GM23338 (cell line): ENCODE measurements around the gene PAX3. TPM values are rescaled to one million over a fixed set of nuclear protein-coding genes. Genes with fewer than 3 reads are reported as not detected.
A peak's percentile ranks its signal among the peaks of the same experiment; 100 is the strongest.

Experiments
- ATAC-seq: fragments of 200-7000 bp; cut with Tn5 transposase; 3 replicates; pipeline ENCODE4 v1.9.1; 2020
- DNase-seq: peaks from one replicate; pipeline ENCODE4 v3.0.0-alpha.2; 2015; ENCODE audit warnings: low spot score
- H2AFZ ChIP-seq: fragments of 200-600 bp; sonication (generic); 2 replicates; pipeline ENCODE4 v1.8.0; 2016; ENCODE audit warnings: antibody characterized with exemption, mild to moderate bottlenecking, moderate library complexity
- H3F3A ChIP-seq: fragments of 200-600 bp; sonication (generic); replicated peaks from 2 replicates; pipeline ENCODE4 v1.8.0; 2017; ENCODE audit warnings: antibody characterized with exemption, mixed run types, low read depth
- H3K27ac ChIP-seq: fragments of 200-600 bp; sonication (generic); 2 replicates; pipeline ENCODE4 v1.6.1; 2016; ENCODE audit warnings: low read depth
- H3K27me3 ChIP-seq: fragments of 200-600 bp; sonication (generic); 2 replicates; pipeline ENCODE4 v1.8.0; 2016; ENCODE audit warnings: mild to moderate bottlenecking, mixed run types, moderate library complexity; ENCODE audit not compliant: insufficient read depth
- H3K36me3 ChIP-seq: fragments of 200-600 bp; sonication (generic); 2 replicates; pipeline ENCODE4 v1.8.0; 2016; ENCODE audit warnings: mild to moderate bottlenecking; ENCODE audit not compliant: insufficient read depth
- H3K4me1 ChIP-seq: fragments of 200-600 bp; sonication (generic); 2 replicates; pipeline ENCODE4 v1.8.0; 2016; ENCODE audit warnings: mild to moderate bottlenecking, moderate library complexity; ENCODE audit not compliant: insufficient read depth
- H3K4me2 ChIP-seq: fragments of 200-600 bp; sonication (generic); 2 replicates; pipeline ENCODE4 v1.7.1; 2017; ENCODE audit warnings: mixed run types
- H3K4me3 ChIP-seq: fragments of 200-600 bp; sonication (generic); 2 replicates; pipeline ENCODE4 v1.6.1; 2016; ENCODE audit warnings: mixed run types
- H3K79me2 ChIP-seq: fragments of 200-600 bp; sonication (generic); replicated peaks from 2 replicates; pipeline ENCODE4 v1.8.0; 2017; ENCODE audit warnings: mild to moderate bottlenecking; ENCODE audit not compliant: insufficient read depth
- H3K9me2 ChIP-seq: fragments of 200-600 bp; sonication (generic); 2 replicates; pipeline ENCODE4 v1.8.0; 2017; ENCODE audit not compliant: insufficient read depth
- H4K20me1 ChIP-seq: fragments of 200-600 bp; sonication (generic); replicated peaks from 2 replicates; pipeline ENCODE4 v1.8.0; 2017; ENCODE audit warnings: mild to moderate bottlenecking; ENCODE audit not compliant: insufficient read depth
- H3K27ac Mint-ChIP-seq: 2 replicates; pipeline ENCODE4 v1.8.0; 2020; ENCODE audit warnings: inconsistent platforms, mild to moderate bottlenecking, moderate library complexity, mixed read lengths
- H3K27me3 Mint-ChIP-seq: 3 replicates; pipeline ENCODE4 v1.8.0; 2022; ENCODE audit warnings: low read depth, mild to moderate bottlenecking, moderate library complexity, mixed read lengths, inconsistent platforms; ENCODE audit not compliant: insufficient read depth, poor library complexity
- H3K36me3 Mint-ChIP-seq: 3 replicates; pipeline ENCODE4 v1.8.0; 2021; ENCODE audit warnings: low read depth, mild to moderate bottlenecking, inconsistent platforms, moderate library complexity, mixed read lengths
- H3K4me1 Mint-ChIP-seq: 3 replicates; pipeline ENCODE4 v1.8.0; 2020; ENCODE audit warnings: mild to moderate bottlenecking, inconsistent platforms, mixed read lengths
- H3K4me3 Mint-ChIP-seq: 3 replicates; pipeline ENCODE4 v1.8.0; 2021; ENCODE audit warnings: moderate library complexity, mild to moderate bottlenecking, inconsistent platforms, mixed read lengths
- H3K9me3 Mint-ChIP-seq: 3 replicates; pipeline ENCODE4 v1.8.0; 2020; ENCODE audit warnings: moderate library complexity, mild to moderate bottlenecking, inconsistent platforms, mixed read lengths
- CREB1 ChIP-seq: fragments of 250-450 bp; sonication (Bioruptor Pico); IDR thresholded peaks from 2 replicates; pipeline ENCODE4 v1.5.0; 2020; ENCODE audit warnings: low read depth, mild to moderate bottlenecking, moderate library complexity
- CTCF ChIP-seq, 2 experiments: fragments of 200-600 bp in 1 of 2; sonication (generic) in 1 of 2; conservative IDR thresholded peaks; 2 replicates each; pipeline versions ENCODE4 v1.5.1 to v1.6.1; 2016 to 2017; ENCODE audit warnings: antibody characterized with exemption in 2 of 2, low read depth in 2 of 2, mild to moderate bottlenecking in 2 of 2, moderate library complexity in 1 of 2
- ETS1 ChIP-seq: IDR thresholded peaks from 2 replicates; pipeline ENCODE4 v1.6.1; 2016; ENCODE audit warnings: antibody characterized with exemption
- EZH2 ChIP-seq: fragments of 200-600 bp; sonication (generic); IDR thresholded peaks from one replicate; pipeline ENCODE4 v1.8.0; 2017; ENCODE audit warnings: antibody characterized with exemption, mild to moderate bottlenecking, low read depth; ENCODE audit not compliant: unreplicated experiment
- EZH2phosphoT487 ChIP-seq: fragments of 200-600 bp; sonication (generic); IDR thresholded peaks from one replicate; pipeline ENCODE4 v1.8.1; 2018; ENCODE audit warnings: antibody characterized with exemption; ENCODE audit not compliant: unreplicated experiment
- JUNB ChIP-seq: IDR thresholded peaks from one replicate; pipeline ENCODE4 v1.6.1; 2016; ENCODE audit warnings: antibody characterized with exemption; ENCODE audit not compliant: unreplicated experiment
- NANOG ChIP-seq: IDR thresholded peaks from 2 replicates; pipeline ENCODE4 v1.6.1; 2016; ENCODE audit warnings: antibody characterized with exemption, borderline replicate concordance
- POLR2AphosphoS5 ChIP-seq: IDR thresholded peaks from 2 replicates; pipeline ENCODE4 v1.6.1; 2016; ENCODE audit warnings: antibody characterized with exemption, low read depth
- REST ChIP-seq: IDR thresholded peaks from one replicate; pipeline ENCODE4 v1.6.1; 2018; ENCODE audit warnings: antibody characterized with exemption; ENCODE audit not compliant: unreplicated experiment
- STAT1 ChIP-seq: IDR thresholded peaks from one replicate; pipeline ENCODE4 v1.6.1; 2016; ENCODE audit warnings: antibody characterized with exemption; ENCODE audit not compliant: unreplicated experiment
- polyA plus RNA-seq: library from polyadenylated mRNA; unstranded; fragments of >200 nt; fragmentation: Nextera tagmentation; extraction: Ambion mirVana; gene quantifications from 2 replicates; pipeline ENCODE4 v1.2.1, GENCODE V29; 2016
- total RNA-seq: library from RNA; depleted of rRNA; stranded (reverse); fragments of >200 nt; shearing (Covaris generic); gene quantifications from 2 replicates; pipeline ENCODE4 v1.2.3, GENCODE V29; 2014

PAX3 gene
- total and polyA plus RNA-seq, 2 experiments from 2014 or later = not detected

- no peak overlapping the region for H3K4me2 ChIP-seq
- peaks cover 3% of the 10 kb centered on the region; the same call in 2 of the 3 replicates for H3K9me3 Mint-ChIP-seq
- no peak overlapping the region for H3K27ac ChIP-seq
- H3K4me3 Mint-ChIP-seq = no peak overlapping the region
- H3K4me1 Mint-ChIP-seq = peaks cover 57% of the 10 kb centered on the region
- no peaks in the 10 kb centered on the region; the same call in 2 of the 3 replicates for H3K36me3 Mint-ChIP-seq
- H3K27ac Mint-ChIP-seq = no peak overlapping the region
- peaks cover 100% of the 10 kb centered on the region for H3K27me3 ChIP-seq
- peaks cover 42% of the 10 kb centered on the region for H3F3A ChIP-seq
- H4K20me1 ChIP-seq = peaks cover 58% of the 10 kb centered on the region
- no peaks in the 10 kb centered on the region for H3K36me3 ChIP-seq
- ATAC-seq (no peak), DNase-seq (no peak)
- no peaks in the 10 kb centered on the region for H3K9me2 ChIP-seq
- no peak overlapping the region for H3K4me3 ChIP-seq
- peaks cover 100% of the 10 kb centered on the region for H3K27me3 Mint-ChIP-seq
- no peak for TF ChIP-seq CTCF (conservative IDR thresholded peaks at IDR 0.05; ENCODE audit: low read depth in 2 of 2)
- no peak overlapping the region for H2AFZ ChIP-seq
- H3K4me1 ChIP-seq = peaks cover 57% of the 10 kb centered on the region
- H3K79me2 ChIP-seq = no peaks in the 10 kb centered on the region
These were observed 10.6 kb upstream of the PAX3 start for GRCh38 chr2:222309361-222309760.

- peaks cover 37% of the 10 kb centered on the region for H3F3A ChIP-seq
- H4K20me1 ChIP-seq = peaks cover 54% of the 10 kb centered on the region
- peaks cover 63% of the 10 kb centered on the region for H3K4me1 ChIP-seq
- ATAC-seq (no peak), DNase-seq (no peak)
- Mint-ChIP-seq H3K36me3 (no peaks in the 10 kb centered on the region; the same call in 2 of the 3 replicates), H3K9me3 (peaks cover 3% of the 10 kb centered on the region; the same call in 2 of the 3 replicates), H3K27me3 (peaks cover 100% of the 10 kb centered on the region), H3K27ac (no peak overlapping the region), H3K4me1 (peaks cover 66% of the 10 kb centered on the region), H3K4me3 (0 out of 3 replicates have a peak overlapping the region, but pooled peaks have one; percentile 26)
- H3K4me3 ChIP-seq = peak overlapping the region; percentile 47; the same call in 1 of the 2 replicates
- H2AFZ ChIP-seq = no peak overlapping the region
- H3K9me2 ChIP-seq = no peaks in the 10 kb centered on the region
- H3K79me2 ChIP-seq = no peaks in the 10 kb centered on the region
- H3K27me3 ChIP-seq = peaks cover 100% of the 10 kb centered on the region
- H3K27ac ChIP-seq = no peak overlapping the region
- H3K4me2 ChIP-seq = no peak overlapping the region
- TF ChIP-seq CREB1 (CRISPR knock-in tag) = no peak
- no peak for TF ChIP-seq STAT1
- TF ChIP-seq EZH2 = peak; percentile 36
- no peak for TF ChIP-seq ETS1
- TF ChIP-seq REST = no peak
- TF ChIP-seq NANOG = no peak
- 0 out of 4 replicates have a peak, but pooled peaks of 1 of the 2 experiments have one; percentile 17 for TF ChIP-seq CTCF (conservative IDR thresholded peaks at IDR 0.05; ENCODE audit: low read depth in 2 of 2)
- no peak for TF ChIP-seq JUNB
- no peak for TF ChIP-seq POLR2AphosphoS5
- peak; percentile 23 for TF ChIP-seq EZH2phosphoT487
- no peaks in the 10 kb centered on the region for H3K36me3 ChIP-seq
These were observed 9.4 kb upstream of the PAX3 start for GRCh38 chr2:222307978-222308730.
